LHCN-M2 (cell line): ENCODE measurements around the gene SCYL3. TPM values are rescaled to one million over a fixed set of nuclear protein-coding genes. Genes with fewer than 3 reads are reported as not detected.

Experiments
- DNase-seq: peaks from one replicate; pipeline ENCODE4 v3.0.0-alpha.2; 2012; ENCODE audit warnings: low read depth
- total RNA-seq: library from RNA; depleted of rRNA; stranded (reverse); fragments of >200 nt; gene quantifications from 2 replicates; pipeline ENCODE4 v1.2.3, GENCODE V29; 2014

SCYL3 gene
- total RNA-seq, 1 experiment from 2014 or later, result 4.8 TPM

DNA sequence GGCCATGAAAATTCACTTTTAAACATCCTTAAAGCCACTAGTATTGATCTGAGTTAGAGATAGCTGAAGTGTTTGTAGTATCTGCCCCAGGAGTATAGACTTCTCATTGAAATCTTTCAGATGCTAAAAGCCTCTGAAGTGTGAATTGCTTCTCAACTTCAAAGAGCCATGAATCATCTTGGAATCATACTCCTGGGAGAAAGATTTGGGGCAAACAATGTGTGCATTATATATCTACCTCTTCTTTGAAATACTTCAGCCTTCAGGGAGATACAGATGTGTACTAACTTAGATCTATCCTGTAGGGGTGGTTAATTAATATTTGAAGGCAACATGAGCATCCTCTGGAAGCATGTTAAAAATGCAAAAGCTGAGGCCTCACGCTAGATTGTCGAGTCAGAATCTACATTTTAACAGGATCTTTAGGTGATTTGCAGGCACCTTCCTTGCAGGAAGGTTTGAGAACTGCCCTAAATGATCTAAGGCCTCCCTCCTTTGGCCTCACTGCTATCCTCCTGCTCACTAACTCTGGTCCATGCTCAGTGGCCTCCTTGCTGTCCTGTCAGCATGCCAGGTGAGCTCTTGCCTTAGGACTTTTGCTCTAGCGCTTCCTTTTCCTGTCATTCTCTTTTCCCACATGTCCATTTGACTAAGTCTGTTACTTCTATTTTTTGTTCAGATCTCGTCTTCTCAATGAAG, 6.0 kb upstream of the SCYL3 start:
- DNase-seq, result no peak

DNA sequence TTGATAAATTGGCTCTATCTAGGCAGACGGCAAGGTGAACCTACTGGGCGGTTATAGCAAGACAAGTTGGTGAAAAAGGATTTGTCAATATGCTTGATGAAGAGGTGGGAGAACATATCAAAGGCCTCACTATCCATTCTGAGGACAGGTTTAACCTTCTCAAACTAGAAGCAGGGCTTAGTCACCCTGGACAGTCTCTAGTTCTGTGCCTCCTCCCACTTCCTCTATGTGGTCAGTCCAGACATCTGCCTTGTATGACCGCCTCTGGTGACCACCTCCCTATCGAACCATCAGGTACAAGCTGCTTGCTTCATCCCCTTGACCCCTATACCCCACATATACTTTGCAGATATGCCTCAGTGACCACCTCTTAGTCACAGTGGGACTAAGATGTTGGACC, 2.3 kb upstream of the SCYL3 start:
- DNase-seq, result no peak

DNA sequence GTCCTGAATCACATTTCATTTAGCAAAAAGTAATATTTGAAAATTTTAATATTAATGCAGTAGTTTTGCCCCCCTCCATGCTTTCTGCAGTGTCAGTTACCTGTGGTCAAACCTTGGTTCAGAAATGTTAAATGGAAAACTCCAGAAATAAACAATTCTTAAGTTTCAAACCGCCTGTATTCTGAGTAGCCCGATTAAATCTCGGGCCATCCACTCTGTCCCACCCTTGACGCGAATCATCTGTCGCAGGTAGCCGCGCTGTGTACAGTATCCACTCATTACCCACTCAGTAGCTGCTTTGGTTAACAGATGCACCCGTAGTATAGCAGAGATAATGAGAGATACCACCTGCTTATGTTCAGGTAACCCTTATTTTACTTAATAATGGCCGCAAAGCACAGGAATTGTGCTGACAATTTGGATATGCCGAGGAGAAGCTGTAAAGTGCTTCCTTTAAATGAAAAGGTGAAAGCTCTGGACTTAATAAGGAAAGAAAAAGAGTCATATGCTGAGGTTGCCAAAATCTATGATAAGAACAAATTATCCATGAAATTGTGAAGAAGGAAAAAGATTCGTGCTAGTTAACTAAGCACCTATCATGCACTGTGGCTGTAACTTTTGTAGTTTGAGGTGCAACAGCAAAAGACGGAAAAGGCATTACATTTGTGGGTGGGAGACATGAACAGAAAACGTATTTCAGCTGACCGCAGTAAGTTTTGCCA, 889 bp upstream of the SCYL3 start:
- no peak for DNase-seq

GRCh38 chr1:169892927-169893644, 610 bp downstream of the SCYL3 start:
- no peak for DNase-seq

GRCh38 chr1:169892176-169892926, 1.3 kb downstream of the SCYL3 start:
- no peak for DNase-seq

GRCh38 chr1:169891539-169891885, 2.2 kb downstream of the SCYL3 start:
- DNase-seq, result no peak

GRCh38 chr1:169890761-169891538, 2.7 kb downstream of the SCYL3 start:
- DNase-seq, result no peak

- DNase-seq, result no peak
These were observed 3.8 kb downstream of the SCYL3 start for GRCh38 chr1:169889871-169890270.

DNA sequence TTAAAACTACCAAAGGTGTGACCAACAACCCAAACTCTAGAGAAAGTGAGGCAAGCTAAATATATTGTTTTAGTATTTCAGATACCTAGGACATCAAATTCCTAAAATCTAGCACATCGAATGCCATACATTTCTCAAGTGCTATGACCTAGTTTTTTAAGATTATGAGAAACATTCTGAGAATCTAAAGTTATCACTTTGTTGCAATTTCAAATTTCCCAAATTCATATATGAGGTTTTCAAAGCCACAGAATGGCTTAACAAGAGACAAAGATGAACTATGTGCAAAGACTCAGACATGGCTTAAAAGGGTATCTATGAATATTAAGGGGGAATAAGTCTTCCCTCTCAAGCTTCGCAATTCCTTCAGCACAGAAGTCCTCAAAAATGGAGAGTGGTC, 6.8 kb downstream of the SCYL3 start:
- no peak for DNase-seq

DNA sequence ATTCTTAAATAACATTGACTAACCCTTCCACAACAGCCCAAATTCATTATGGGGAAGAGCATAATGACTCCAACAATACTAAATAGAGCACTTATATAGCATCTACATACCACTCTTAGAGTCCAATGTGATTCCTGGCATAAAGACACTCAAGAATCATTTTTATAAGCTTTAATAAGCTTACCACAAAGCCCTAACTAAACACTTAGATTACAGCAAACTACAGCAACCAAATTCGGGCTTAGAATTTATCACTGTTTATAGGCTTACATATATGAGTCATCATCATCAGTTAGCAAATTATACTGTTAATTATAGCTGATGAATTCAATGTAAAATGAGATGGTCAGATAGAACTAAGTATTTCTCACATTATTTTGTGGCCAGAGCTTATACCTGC, 7.3 kb downstream of the SCYL3 start:
- DNase-seq, result no peak

DNA sequence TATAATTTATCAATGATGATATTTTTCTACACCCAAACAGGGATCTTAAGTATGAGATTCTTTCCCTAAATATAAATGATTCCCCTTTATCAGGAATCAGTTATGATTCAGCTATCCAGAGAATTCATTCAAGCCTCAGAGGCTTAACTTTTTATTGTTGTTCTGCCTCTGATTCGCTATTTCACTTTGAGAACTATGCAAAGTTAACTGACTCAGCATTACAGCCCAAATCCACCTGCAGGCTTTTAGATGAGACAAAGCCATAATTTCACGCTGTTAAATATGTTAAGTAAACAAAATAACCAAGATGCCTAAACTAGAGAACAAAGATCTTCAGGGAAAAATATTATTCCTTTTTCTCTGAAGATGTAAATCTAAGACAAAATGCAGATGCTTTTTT, 8.5 kb downstream of the SCYL3 start:
- DNase-seq, result no peak

GRCh38 chr1:169884634-169885033, 9.1 kb downstream of the SCYL3 start:
- no peak for DNase-seq

- no peak for DNase-seq
These were observed 11.6 kb downstream of the SCYL3 start for GRCh38 chr1:169882039-169882511.

GRCh38 chr1:169879034-169879840, 14.5 kb downstream of the SCYL3 start:
- DNase-seq, result no peak

DNA sequence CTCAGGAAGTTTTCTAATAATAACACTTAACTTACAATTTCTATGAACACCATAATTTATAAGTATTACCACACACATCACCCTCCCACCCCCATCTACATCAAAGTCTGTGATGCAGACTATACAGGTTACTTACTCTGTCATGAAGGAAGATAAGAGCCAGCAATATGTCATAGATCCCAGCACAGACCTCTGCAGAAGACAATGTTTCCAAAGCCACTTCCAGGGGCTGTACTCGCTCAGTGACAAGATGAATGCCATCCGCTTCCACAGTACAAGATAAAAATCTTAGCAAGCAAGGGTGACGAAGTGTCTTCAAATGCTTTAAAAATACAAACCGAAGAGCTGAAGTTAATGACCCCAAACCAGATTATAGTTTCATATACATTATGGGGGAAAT, 15.2 kb downstream of the SCYL3 start:
- no peak for DNase-seq

DNA sequence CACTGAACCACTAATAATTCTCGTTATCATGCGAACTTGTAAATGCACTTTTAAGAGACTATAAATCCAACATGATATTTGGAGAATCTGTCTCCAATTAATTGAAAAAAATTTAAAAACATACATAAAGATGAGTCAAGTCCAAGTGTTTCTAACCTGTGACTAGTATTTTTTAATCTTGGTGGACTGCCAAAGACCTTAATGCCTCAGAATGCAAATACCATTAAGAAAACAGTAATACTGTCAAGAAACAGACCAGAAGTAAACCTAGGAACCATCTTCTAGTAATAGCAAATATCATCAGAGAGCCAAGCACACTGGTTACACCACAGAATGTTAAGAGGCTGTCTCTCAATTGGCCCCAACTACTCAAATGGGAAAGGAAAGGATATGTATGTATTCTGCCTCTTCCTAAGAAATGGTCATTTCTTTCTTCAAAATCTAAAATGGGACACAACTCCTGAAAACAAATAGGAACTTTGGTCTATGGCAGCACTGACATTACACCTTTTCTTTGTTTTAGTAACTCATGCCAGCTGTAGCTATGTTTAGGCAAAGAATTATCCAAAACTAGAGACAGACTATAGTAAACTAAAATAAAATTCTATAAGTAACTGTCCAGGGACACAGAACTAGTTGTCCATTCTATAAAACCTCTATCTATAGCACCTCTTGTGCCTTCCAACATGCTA, 15.8 kb downstream of the SCYL3 start:
- no peak for DNase-seq

GRCh38 chr1:169874229-169874628, 19.5 kb downstream of the SCYL3 start:
- peak; percentile 52 for DNase-seq

- DNase-seq, result no peak
These were observed 20.0 kb downstream of the SCYL3 start for GRCh38 chr1:169873582-169874199.

GRCh38 chr1:169872906-169873305, 20.8 kb downstream of the SCYL3 start:
- DNase-seq, result no peak
